HuH-7.5 (cell line): ENCODE results near the gene CEP68.

Experiments used
- DNase-seq: peaks from one replicate; pipeline ENCODE4 v3.0.0; 2011; ENCODE audit warnings: low spot score

Gene CEP68

DNA sequence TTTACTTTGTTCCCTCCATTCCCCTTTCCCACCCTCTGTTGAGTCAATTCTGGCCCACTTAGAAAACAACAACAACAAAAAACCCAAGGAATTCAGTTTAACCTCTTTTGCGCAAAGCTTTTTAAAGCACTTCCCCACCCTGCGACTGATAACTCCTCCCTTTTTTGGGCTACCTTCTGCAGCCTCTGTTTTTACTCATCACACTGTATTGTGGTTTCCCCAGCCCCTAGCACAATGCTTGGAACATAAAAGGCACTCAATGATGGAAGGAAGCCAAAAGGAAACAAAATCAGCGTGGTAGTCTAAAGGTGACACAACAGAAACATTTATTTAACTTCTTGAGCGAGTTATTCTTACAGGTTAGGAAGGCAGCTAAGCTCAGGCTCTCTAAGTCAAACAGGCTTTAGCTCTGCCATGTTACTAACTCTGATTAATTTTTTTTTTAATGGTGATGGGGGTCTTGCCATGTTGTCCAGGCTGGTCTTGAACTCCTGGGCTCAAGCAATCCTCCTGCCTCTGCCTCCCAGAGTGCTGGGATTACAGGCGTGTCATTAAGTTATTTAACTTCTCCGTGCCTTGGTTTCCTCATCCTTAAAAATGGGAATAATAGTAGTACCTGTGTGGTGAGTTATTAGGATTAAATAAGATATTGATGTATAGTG lies 1.3 kb downstream of the CEP68 start:
- DNase-seq: no peak

DNA sequence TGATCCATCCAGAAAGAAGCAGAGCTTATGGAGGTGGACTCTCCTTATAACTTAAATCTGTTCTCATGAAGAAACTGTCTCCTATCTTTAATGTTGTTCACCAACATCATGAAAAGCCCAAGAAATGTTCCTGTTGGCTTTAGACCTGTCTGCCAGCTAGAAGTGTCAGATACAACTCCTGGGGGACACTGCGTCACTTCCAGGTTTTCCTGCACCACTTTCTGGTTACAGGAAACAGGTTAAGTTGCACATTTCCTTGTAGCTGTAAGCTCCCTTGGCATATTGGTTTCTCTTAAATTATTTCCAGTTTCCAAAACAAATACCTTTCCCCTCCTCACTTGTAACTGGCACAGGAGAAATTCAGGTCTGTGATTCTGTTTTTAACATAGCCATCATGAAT lies 2.9 kb downstream of the CEP68 start:
- no peak for DNase-seq

GRCh38 chr2:65061146-65061909 lies 5.1 kb downstream of the CEP68 start:
- no peak for DNase-seq

DNA sequence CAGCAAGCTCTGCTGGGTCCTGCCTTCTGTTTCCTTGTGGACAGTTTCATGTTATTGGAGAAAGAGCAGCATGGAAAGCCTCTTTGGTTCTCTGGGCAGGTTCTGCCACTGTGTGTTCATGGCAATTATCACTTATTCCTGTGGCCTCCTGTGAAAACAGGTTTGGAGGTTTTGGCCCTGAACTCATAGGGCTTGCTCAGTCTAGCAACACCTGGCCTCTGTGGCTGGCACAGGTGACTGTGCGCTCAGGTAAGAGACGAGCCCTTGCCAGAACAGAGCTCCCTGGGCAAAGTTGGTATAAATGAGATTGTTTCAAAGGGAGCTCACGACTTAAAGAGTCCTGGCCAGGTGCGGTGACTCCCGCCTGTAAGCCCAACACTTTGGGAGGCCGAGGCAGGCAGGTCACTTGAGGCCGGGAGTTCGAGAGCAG lies 5.7 kb downstream of the CEP68 start:
- DNase-seq: no peak

GRCh38 chr2:65062843-65063825 lies 6.9 kb downstream of the CEP68 start:
- DNase-seq: no peak

DNA sequence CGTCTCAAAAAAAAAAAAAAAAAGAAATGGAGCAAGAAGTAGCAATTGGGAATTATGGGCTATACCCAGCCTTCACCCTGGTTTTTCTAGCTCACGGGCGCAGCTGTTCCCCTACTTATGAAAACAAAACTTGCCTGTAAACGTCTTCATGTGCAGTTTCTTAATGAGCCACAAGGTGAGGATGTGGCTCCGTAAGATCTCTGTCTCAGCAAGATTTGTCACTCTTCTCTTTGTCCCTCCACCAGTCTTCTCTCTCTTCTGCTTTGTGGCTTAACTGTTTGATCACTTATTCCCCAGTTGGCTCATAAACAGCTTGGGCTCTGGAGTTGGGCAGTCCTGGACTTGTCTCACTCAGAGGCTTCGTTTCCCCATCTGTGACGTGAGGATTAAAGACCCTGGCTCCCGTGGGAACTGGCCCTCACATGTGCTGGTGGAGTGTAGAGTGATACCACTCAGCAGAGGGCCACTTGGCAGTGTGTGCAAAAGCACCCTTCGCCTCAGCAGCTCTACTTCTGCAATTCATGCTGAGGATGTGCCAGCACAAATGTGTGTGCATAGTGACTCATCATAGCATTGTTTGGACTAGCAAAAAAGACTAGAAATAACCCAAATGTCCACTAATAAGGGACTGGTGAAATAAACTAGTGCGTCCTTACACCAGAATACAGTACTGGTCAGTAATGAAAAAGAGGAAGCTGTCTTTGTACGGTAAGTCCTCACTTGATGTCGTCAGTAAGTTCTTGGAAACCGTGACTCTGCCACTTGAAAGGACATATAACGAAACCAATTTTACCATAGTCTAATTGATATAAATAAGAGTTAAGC lies 8.7 kb downstream of the CEP68 start:
- no peak for DNase-seq

- no peak for DNase-seq
These were observed 11.8 kb downstream of the CEP68 start for GRCh38 chr2:65067806-65068553.

DNA sequence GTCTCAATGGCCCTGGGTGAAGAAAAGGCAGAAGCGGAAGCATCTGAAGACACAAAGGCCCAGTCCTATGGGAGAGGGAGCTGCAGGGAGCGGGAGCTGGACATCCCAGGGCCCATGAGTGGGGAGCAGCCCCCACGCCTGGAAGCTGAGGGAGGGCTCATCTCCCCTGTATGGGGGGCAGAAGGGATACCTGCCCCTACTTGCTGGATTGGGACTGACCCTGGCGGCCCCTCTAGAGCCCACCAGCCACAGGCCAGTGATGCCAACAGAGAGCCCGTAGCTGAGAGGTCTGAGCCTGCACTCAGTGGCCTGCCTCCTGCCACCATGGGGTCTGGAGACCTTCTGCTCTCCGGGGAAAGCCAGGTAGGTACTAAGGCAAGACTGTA lies 13.2 kb downstream of the CEP68 start:
- no peak for DNase-seq

DNA sequence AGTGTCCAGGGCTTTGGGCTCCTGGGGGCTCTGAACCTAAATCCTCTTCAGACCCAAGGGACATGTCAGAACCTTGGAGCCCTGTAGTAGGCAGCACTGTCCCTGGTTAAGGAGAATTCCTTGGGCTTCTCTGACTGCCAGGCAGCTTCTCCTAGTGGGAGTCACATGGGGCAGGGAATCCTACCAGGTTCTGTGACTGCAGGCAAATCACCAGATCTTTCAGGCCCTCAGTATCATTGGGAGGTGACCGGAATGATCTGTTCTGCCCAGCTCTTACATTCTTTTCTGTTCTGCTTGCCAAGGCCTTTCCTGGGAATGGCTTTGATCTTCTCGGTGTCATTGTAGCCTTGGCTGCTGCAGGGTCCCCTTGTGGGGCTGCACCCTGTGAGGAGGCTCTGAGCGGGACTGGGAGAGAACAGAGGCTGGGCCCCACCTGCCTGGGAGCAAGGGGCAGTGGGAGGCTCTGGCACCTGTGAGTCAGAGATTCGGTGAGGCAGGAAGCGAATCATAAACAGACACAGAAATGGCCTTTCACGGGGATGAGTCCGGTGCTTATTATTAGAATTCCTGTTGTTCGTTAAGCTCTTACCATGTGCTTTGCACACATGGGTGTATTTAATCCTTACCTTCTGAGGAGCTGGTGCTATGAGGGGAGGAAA lies 14.1 kb downstream of the CEP68 start:
- DNase-seq: no peak

- DNase-seq: no peak
These were observed 14.6 kb downstream of the CEP68 start for GRCh38 chr2:65070856-65071255.

GRCh38 chr2:65071499-65072180 lies 15.4 kb downstream of the CEP68 start:
- no peak for DNase-seq

DNA sequence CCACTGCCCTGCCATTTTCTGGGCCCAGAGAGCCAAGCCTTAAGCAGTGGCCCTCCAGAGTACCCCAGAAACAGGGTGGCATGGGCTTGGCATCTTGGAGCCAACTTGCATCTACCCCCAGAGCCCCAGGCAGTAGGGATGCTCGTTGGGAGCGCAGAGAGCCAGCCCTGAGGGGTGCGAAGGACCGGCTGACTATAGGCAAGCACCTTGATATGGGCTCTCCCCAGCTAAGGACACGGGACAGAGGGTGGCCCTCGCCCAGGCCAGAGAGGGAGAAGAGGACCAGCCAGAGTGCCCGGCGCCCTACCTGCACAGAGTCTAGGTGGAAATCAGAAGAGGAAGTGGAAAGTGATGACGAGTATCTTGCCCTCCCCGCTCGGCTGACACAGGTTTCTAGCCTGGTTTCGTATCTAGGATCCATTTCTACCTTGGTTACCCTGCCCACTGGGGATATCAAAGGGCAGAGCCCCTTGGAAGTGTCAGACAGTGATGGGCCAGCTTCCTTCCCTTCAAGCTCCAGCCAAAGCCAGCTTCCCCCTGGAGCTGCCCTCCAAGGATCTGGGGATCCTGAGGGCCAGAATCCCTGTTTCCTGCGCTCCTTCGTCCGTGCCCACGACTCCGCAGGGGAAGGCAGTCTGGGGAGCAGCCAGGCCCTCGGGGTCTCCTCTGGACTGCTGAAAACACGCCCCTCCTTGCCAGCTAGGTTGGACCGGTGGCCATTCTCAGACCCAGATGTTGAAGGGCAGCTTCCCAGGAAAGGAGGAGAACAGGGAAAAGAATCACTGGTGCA lies 16.2 kb downstream of the CEP68 start:
- no peak for DNase-seq

- DNase-seq: no peak
These were observed 17.8 kb downstream of the CEP68 start for GRCh38 chr2:65073879-65074565.

- DNase-seq: no peak
These were observed 19.0 kb downstream of the CEP68 start for GRCh38 chr2:65075176-65075575.

DNA sequence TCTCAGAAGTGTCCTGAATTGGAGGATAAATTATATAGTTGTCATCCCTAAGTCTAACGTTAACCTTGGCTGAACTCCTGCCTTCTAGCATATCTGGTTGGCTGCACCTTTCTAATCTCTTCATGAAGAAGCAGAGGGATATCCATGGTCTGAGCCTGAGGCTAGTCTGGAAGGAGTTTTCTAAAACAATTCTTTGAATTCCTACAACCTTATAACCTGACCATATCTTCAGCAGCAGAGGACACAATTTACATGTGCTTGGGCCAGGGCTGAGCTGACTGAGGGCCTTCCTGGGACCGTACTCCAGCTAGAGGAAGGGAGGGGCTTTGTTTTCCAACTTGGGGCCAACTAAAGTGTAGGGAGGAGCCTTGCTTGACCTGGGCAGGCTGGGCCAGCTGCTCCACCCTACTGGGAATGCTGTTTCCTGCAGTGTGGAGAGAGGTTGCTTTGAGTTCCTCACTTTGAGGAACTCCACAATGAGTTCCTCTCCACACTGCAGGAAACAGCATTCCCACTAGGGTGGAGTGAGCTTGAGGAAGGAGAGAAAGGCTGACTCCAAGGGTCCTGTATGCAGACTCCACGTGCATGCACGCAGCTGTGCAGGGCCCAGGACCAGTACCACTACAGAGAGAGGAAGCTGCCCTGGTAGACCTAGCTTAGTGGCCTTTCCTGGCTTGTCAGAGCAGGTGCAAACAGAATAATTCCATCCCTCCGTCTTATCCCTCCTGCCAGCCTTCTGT lies 19.6 kb downstream of the CEP68 start:
- no peak for DNase-seq

DNA sequence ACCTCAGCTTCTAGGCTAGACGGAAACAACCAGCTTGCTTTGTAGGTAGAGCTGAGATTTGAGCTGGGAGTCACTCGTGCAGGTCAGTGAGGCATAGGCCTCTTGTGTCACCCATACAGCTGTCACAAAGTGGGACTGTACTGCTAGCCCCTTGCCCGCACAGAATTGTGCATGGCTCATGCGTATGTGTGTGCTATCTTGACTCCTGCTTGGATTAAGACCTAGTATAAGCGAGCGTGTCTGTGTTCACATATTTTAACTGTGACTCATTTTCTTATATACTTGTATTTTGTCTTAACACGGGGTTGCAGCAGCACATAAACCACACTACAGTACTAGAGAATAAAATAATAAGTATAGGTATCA lies 20.1 kb downstream of the CEP68 start:
- DNase-seq: no peak

DNA sequence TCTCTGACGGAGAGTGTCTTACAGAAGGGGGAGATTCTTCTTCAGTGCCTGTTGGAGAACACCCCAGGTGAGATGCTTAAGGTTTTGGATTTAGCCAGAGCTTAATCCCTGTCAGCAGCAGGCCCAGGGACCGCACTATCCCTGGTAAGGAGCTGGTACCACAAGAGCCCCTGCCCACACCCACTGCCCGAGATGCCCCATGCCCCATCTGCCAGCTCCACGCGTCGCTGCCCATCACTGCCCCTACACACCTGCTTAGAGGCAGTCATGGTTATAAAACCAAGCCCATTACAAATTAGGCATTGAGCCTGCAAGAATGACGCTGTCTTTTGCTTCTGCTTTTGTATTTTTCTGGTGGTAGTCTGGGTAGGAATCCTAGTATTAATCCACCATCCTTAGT lies 21.7 kb downstream of the CEP68 start:
- no peak for DNase-seq

GRCh38 chr2:65079017-65079416 lies 22.8 kb downstream of the CEP68 start:
- no peak for DNase-seq
